Measurements from ENCODE around the gene SRSF12.
"Not testable (repeated sequence)": the region's sequence is repeated elsewhere in the genome, so short reads cannot be mapped to it uniquely, and the experiment has no call there.

Gene SRSF12

DNA sequence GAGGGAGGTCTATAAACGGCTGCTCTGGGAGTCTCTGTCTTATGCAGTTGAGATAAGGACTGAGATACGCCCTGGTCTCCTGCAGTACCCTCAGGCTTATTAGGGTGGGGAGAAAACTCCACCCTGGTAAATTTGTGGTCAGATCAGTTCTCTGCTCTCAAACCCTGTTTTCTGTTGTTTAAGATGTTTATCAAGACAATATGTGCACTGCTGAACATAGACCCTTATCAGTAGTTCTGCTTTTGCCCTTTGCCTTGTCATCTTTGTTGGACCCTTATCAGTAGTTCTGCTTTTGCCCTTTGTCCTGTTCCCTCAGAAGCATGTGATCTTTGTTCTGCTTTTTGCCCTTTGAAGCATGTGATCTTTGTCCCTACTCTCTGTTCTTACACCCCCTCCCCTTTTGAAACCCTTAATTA lies 10.4 kb upstream of the SRSF12 start:
- DNase-seq = not testable (repeated sequence)

DNA sequence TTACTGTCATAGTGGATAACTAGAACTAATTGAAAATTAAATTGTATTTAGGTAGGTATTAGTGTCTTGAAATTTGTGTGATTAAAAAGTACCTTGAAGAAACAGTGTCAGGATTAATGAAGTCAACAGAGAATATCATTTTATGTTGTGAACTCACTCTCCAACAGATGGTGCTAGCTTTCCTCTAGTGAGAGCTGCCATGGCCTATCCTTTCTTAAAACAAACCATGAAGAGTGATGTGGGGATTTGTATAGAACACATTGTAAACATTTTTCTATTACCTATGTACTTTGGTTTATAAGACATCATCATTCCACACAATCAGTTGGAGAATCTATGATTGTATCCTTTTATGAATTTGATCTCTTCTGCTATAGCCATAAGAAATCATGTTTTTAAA lies 4.8 kb upstream of the SRSF12 start:
- DNase-seq = peak; percentile 38

DNA sequence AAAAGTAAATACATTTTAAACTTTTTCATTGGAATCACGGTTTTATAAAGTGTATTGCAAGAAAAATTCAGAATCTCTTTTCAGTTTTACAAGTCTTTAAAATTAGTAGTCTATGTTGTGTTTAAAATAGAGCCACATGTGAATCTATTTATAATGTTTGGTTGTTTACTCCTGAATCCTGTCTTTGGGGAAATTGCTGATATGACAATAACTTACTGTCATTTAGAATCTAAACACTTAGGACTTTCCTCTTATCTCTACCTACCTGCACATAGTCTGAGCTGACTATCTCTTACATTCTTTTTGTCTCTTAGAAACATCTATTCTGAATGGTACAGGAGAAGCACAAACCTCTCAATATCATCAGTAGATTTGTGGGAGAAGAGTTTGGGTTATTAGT lies 4.1 kb upstream of the SRSF12 start:
- DNase-seq = no peak

- no peak for DNase-seq
Observed at GRCh38 chr6:89120371-89120770, 2.5 kb upstream of the SRSF12 start.

- no peak for DNase-seq
Observed at GRCh38 chr6:89118931-89119330, 1.1 kb upstream of the SRSF12 start.

GRCh38 chr6:89116702-89117101 lies 1.2 kb downstream of the SRSF12 start:
- no peak for DNase-seq

GRCh38 chr6:89111933-89112332 lies 5.9 kb downstream of the SRSF12 start:
- DNase-seq = no peak

- no peak for DNase-seq
Observed at GRCh38 chr6:89110284-89110683, 7.6 kb downstream of the SRSF12 start.

DNA sequence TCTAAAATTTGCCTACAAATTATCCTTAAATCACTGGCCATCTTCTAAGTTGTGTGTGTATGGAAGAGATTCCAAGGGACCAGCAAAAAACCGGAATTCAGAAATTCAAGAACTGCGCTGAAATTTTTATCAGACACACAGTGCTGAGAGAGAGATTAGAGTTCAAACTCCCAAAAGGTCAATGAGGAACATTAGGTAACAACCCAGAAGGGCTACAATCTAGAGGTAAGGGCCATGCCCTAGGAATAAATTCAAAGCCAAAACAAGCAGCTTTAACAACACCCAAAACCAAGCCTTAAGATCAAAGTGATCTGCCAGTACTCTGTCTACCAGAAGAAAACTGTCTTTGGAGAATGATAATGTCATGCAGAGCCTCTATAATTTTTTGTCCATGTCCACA lies 17.8 kb downstream of the SRSF12 start:
- no peak for DNase-seq

DNA sequence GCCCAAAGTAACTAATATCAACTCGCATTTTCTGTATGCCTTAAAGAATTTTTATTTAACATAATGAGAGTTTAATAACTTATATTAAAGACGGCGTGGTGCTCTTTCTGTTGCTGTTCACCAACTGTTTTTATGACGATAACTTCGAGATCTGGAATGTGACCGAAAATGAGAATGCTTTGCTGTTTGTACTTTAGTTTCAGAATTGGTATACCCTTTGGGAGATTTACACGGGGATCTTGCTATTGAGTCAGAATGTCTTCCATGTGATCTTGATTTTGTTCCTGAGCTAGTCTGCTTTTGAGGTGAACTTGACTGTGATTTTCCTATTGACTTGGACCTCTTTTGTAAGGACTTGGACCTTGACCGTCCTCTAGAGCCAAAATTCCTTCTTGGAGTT lies 19.4 kb downstream of the SRSF12 start:
- DNase-seq = no peak

GRCh38 chr6:89087881-89088280 lies 30.0 kb downstream of the SRSF12 start:
- no peak for DNase-seq

GRCh38 chr6:89085409-89086205 lies 32.3 kb downstream of the SRSF12 start:
- DNase-seq = no peak

- DNase-seq = no peak
Observed at GRCh38 chr6:89084954-89085353, 32.9 kb downstream of the SRSF12 start.

- DNase-seq = no peak
Observed at GRCh38 chr6:89084542-89084941, 33.3 kb downstream of the SRSF12 start.

GRCh38 chr6:89082486-89082891 lies 35.4 kb downstream of the SRSF12 start:
- no peak for DNase-seq

DNA sequence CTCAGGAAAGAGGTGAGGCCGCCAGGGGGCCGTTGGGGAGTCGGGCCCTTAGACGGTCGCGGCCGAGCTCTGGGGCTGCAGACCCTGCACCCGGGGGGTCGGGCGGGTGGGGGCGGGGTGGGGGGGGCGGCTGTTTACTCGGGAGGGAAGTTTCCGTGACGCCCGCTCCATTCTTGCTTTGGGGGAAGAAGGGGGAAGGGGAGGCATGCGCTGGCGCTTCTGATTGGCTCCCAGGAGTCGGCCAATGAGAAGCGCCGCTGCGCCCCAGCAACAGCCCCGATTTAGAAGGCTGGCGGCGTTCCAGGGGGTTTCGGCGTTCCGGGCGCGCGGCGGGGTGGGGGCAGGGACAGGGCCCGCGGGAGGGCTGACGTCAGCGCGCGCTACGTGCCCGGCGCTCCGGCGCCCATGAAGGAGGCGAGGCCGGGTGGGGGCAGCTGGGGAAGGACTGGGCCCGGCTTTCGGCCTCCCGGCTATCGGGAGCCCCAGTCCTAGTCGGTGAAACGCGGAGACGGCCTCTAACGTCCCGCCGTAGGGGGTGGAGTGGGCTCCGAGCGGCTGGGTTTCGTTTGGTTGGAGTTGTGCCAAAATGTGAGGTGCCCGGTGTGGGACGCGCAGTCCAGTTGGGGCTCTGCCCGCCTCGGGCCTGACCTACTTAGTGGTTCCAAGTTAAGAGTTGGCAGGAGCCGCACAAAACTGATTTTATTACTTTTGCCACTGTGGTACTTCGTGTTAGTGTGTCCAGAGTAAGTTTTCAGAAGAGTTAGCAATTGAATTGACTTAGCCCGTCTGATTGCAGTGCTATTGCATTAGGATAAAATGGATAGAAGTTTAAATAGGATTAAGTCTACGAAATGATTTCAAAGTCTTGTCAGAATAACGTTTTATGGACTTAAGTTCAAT lies 36.2 kb downstream of the SRSF12 start:
- DNase-seq = peak; percentile 91

DNA sequence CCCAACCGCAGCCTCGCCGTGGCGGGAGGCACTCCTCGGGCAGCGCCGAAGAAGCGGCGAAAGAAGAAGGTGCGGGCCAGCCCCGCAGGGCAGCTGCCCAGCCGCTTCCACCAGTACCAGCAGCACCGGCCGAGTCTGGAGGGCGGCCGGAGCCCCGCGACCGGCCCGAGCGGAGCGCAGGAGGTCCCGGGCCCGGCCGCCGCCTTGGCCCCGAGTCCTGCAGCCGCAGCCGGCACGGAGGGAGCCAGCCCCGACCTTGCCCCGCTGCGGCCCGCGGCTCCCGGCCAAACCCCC lies 36.8 kb downstream of the SRSF12 start:
- DNase-seq = no peak

DNA sequence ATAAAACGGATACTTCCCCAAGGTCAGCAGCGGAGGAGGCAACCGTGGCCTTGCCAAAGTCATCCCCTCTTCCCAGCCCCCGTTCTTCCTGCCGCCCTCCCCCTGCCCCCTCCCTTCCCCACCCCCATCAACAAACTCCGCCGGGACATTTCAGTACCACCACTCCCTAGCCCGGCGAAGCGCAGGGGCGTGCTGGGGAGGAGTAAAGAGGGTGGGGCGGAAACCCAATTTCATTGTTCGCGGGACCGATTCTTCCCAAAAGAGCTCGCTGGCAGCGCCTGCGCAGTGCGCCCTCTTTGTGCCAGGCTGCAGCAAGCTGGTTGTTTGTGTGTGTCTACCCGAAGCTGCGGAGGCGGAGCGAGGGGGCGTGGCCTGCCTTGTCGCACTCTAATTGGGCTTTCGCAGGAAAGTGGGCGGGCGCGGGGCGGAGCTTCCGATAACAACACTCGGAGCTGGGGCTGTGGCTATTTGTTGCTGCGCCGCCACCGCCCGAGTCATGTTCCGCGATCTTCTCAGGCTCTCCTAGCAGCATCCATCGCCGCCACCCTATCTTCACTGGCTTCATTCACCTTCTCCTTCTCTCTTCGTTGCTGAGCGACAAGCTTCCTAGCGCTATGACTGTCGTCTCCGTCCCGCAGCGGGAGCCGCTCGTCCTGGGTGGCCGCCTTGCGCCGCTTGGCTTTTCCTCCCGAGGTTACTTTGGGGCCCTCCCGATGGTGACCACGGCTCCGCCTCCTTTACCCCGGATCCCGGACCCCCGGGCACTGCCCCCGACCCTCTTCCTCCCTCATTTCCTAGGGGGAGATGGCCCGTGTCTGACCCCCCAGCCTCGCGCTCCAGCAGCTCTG lies 37.4 kb downstream of the SRSF12 start, which contains the start of gene PNRC1:
PNRC1 (plus strand) TSS at position 471 of the 848 bp plus-strand sequence; CDS start at position 615, 144 bp downstream.
- DNase-seq = peak; percentile 97

DNA sequence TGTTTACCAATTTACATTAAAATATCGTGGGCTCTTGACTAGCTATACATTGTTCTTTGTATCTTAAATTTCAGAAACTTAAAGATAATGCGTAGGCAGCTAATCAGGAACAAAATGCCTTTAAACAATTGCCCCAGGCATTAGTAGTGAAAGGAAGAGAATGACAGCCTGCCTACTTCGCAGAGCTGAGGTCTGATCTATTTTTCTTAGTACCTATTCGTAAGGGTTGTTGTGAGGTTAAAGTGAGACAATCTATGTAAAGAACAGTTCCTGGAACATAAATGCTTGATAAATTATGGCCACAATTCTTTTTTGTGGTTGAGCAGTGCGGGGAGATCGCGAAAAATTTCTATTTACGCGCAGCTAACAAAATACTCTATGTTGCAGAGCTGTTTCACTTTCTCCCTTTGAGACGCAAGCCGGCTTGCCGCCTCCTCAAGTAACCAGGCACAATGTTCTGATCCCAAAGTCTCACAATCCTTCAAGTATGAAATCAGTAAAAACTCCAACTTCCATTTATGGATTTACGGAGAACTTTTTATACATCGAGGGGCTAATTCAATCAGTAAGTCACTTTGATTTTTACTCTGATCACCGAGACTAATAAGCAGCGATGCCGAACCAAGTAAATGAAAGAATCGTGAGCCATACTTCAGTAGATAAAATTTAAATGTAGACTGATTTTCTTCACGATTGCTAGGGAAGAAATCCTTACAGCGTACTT lies 38.2 kb downstream of the SRSF12 start:
- DNase-seq = peak; percentile 59

- no peak for DNase-seq
Observed at GRCh38 chr6:89073840-89074239, 44.0 kb downstream of the SRSF12 start.

DNA sequence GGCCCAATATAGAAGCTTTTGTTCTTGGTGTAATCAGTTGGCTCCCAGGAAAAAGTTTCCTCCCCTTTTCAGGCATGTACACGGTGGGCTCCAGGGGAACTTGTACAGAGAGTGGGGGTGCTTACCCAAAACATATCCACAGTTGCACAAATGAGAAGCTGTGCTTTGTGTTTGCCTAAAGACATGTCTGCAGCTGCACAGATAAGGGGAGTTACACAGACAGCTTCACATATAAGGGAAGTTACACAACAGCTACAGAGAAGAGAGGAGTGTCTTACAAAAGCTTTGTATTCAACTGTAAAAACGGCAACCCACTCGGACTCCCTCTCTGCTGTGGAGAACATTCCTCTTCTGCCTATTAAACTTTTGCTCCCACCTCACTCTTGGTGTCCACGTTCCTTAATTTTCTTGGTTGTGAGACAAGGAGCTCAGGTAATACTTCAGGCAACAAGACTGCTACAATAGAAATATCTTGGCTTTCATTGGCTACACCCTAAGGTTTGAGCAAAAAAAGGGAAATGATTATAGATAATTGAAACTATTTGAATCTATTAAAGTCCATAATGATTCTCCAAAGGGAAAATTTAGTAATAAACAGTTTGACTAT lies 44.8 kb downstream of the SRSF12 start:
- DNase-seq = no peak

DNA sequence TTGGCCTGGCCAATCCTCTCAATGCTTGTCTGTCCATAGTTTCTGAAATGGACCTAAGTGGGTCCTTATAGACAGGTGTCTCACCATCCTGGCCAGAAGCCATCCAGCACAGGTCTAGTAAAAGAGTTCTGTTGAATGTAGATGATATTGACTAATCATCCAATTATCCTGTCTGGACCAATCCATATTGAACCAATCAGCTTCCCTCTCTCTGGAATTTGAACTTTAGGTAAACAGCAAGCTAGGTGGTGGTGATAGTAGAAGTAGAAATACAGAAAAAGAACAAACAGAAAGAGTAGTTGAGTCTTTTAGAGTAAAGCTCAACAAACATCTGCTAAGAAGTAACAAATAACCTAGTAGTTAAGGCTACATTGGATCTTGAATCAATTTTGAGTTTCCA lies 46.8 kb downstream of the SRSF12 start:
- no peak for DNase-seq

All from NCI-H1092 treated with DMSO at 0.1 percent for 48 hours (cell line).